Body of pancreas (tissue), 4 donors: ENCODE measurements around the gene TEX26.

Experiments
- POLR2A ChIP-seq, 3 donors: fragments of 450-650 bp; IDR thresholded peaks; one replicate each; pipeline ENCODE4 v1.6.1; 2016; ENCODE audit warnings: antibody characterized with exemption in 3 of 3, mild to moderate bottlenecking in 2 of 3
- TF ChIP-seq, protein P1 (sequence below), 7 experiments: fragments of 450-650 bp in 4 of 7; fragments of 200-600 bp in 3 of 7; sonication (generic) in 3 of 7; IDR thresholded peaks; one replicate each; pipeline ENCODE4 v1.5.1; 2016 to 2019; ENCODE audit warnings: antibody characterized with exemption in 7 of 7

- TF ChIP-seq, protein P1, sequence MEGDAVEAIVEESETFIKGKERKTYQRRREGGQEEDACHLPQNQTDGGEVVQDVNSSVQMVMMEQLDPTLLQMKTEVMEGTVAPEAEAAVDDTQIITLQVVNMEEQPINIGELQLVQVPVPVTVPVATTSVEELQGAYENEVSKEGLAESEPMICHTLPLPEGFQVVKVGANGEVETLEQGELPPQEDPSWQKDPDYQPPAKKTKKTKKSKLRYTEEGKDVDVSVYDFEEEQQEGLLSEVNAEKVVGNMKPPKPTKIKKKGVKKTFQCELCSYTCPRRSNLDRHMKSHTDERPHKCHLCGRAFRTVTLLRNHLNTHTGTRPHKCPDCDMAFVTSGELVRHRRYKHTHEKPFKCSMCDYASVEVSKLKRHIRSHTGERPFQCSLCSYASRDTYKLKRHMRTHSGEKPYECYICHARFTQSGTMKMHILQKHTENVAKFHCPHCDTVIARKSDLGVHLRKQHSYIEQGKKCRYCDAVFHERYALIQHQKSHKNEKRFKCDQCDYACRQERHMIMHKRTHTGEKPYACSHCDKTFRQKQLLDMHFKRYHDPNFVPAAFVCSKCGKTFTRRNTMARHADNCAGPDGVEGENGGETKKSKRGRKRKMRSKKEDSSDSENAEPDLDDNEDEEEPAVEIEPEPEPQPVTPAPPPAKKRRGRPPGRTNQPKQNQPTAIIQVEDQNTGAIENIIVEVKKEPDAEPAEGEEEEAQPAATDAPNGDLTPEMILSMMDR (IDR thresholded peaks at IDR 0.05) = no peak
- no peak for TF ChIP-seq POLR2A (IDR thresholded peaks at IDR 0.05)
Observed at GRCh38 chr13:30908416-30908980, 24.0 kb upstream of the TEX26 start.
